HG03571 (cell line): ENCODE data around the gene KANK4.

ENCODE experiments used
- ATAC-seq: cut with Tn5 transposase; IDR thresholded peaks from one replicate; pipeline ENCODE4 v1.9.1; 2021; ENCODE audit not compliant: unreplicated experiment

KANK4 gene

DNA sequence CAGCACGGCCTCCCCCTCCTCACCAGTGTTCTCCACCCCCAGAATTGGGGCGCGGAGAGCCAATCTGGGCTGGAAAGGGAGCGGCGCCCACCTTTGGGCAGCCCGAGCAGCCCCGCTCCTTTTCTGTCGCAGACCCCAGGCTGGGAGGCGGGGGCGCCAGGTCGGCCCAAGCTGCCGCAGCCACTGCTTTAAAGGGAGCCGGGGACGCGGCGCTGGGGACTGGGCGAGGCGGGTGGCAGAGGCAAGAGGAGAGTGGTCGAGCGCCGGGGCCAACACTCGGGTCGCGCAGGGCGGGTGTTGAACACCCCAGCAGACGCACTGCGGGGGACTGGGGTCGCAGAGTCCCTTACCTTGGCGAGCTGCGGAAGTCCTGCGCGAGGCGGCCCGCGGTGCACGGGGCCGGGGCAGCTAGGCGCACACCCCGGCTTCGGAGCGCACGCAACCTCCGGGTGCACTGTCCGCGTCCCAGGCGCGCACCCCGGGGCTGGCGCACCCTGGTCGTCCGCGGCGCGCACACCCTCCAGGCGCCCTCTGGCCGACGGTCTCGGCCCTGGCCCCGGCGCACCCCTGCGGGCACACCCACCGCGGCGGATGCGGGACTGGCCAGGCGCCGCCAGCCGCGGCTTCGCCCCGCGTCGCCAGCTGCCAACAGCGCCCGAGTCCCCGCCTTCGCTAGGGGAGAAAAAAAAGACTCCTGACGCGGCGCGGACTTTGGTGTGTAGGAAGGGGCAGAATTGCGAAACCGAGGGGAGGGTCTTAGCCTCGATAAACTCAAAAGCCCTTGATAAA, at the start of gene KANK4:
TSS of gene KANK4 (minus strand) at position 679 of the 789 bp plus-strand sequence. CDS start 37,870 bp downstream, outside the sequence.
- ATAC-seq, result no peak

DNA sequence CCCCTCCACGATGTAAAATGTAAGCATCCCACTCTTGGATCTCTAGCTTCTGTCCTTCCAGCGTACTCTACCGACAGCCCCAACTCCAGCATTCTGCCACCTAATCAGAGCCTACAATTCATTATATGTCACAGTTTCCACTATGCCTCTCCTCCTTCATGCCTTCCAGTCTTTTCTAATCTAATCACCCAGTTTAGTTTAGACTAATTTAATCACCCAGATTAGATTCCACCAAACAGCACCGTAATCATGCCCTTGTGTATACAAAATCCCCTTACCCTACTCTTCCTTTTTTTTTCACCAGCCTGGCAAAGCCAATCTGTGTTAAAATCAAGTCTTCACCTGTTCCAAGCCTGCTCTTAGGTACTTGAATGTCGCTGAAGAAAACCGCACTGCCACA, 49.8 kb upstream of the KANK4 start:
- ATAC-seq, result no peak

GRCh38 chr1:62367005-62367557, 47.8 kb upstream of the KANK4 start:
- ATAC-seq, result no peak

GRCh38 chr1:62364721-62365120, 45.5 kb upstream of the KANK4 start:
- no peak for ATAC-seq

- ATAC-seq, result no peak
These were observed 43.7 kb upstream of the KANK4 start for GRCh38 chr1:62362926-62363325.

DNA sequence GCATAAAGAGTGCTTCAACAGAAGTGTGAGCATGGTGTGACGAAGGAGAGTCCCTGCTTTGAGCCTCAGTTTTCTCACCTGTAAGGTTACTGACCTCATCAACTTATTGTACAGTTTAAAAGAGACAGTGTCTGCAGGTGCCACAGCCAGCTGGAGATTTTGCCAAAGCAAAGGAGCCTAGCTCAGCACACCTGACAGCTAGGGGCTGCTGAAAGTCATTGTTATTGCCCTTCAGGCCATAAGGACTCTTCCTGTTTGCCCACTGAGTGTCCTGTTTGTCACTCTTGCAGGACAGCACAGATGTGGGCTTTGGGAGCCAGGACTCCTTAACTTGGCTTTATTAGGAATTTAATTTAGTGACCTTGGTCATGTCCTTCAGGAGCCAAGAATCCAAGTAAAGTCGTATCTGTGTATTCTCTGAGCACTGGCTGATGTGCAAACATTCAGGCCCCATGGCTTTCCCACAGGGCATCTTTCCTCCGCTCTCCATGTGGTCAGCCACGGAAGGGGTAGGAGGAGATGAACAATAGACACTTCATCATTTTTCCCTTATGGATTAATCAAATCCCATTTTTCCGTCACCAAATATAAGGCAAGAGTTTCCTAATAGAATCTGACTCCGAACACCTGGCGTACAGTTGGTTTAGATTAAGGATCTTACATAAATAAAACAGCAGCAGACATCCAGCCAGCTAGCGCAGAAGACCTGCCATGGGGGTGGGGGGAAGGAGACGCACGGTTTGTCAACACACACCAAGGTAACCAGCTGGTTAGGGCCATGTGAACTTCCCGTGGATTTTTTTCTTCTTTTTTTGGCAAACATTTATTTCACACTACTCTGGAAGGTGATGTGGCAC, 43.1 kb upstream of the KANK4 start:
- no peak for ATAC-seq

- ATAC-seq, result no peak
These were observed 42.2 kb upstream of the KANK4 start for GRCh38 chr1:62361431-62361830.

GRCh38 chr1:62358665-62359373, 39.6 kb upstream of the KANK4 start:
- ATAC-seq, result no peak

- ATAC-seq, result no peak
These were observed 38.7 kb upstream of the KANK4 start for GRCh38 chr1:62357916-62358315.

DNA sequence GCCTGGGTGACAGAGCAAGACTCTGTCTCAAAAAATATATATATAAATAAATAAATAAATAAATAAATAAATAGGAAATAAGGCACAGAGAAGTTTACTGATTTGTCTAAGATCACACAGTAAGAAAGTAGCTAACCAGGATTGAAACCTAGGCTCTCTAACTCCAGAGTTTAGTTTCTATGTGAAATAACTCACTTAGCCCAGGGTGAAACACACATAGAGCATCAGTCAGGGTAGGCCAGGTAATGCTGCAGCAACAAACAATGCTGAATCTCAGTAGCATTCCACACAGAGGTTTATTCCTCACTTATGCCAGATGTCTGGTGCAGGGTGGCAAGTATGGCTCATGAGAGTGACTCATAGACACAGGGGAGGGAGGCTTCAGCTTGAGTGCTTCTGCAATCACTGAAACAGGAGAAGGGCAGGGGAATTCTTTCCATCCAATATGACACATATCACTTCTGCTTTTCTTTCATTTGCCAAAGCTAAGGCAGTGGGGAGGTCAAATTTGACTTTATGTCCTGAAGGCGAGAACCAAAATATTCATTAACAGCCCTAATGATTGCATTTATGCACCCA, 37.1 kb upstream of the KANK4 start:
- no peak for ATAC-seq

DNA sequence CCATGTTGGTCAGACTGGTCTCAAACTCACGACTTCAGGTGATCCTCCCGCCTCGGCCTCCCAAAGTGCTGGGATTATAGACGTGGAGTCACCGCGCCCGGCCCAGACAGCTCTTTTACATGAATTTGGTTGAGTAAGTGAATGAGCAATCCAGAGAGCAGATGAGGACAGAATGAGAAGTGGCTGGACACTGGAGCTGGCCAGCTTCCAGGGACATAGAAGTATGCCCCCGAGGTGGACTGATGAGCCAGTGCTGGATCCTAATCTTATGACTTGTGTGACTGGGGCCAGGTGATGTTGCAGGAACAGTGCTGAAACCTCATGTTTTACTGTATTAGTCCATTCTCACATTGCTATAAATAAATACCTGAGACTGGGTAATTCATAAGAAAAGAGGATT, 35.9 kb upstream of the KANK4 start:
- ATAC-seq, result no peak

DNA sequence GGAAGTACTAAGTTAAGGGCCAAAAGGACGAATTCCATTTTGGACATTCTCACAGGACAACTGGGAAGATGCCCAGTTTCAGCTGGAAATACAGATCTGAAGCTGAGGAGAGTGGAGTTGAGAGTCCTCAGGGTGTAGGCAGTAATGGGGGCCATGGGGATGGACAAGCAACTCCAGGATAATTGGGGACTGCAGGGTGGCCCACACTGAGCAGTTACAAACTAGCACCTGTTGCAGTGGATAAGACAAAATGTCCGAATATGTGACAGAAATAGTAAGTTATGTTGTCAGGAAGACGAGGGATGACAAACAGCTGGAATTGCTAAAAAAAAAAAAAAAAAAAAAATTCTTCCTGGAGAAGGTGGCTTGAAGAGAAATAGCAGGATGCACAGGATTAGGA, 34.6 kb upstream of the KANK4 start:
- no peak for ATAC-seq

DNA sequence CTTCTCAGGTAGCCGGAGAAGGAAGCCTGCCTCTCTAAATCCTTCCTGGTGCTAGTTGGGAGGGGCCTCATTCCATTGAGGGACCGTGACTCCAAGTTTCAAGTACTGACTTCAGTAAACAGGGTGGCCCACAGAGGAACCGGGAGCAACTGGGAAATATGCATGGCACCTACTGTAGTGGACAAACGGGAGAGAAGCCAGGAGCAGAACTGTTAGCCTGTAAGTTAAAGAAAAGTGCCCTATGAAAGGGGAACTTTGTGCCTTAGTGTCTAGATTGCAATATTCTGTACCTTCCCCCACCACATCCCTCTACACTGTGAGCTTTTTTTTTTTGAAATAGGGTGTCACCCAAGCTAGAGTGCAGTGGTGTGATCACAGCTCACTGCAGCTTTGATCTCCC, 33.2 kb upstream of the KANK4 start:
- ATAC-seq, result no peak

GRCh38 chr1:62349470-62350233, 30.4 kb upstream of the KANK4 start:
- no peak for ATAC-seq

DNA sequence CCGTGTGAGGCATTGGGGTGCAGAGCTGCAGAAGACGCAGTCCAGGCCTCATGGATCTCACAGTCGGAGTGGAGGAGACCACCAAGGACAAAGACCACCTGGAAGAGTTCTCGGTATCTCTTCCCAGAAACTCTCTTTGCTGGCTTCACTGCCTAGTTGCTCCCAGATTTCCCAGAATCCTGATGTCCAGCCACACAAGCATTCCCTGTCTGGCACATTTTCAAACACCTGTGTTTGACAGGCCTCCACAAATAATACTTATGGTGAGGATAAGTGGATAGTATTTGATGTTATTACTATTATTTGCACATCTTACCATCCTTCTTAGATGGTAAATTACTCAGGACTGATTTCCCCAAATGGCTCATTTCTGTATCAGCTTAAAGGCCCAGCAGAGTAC, 27.7 kb upstream of the KANK4 start:
- ATAC-seq, result no peak

- no peak for ATAC-seq
These were observed 24.7 kb upstream of the KANK4 start for GRCh38 chr1:62343911-62344310.

DNA sequence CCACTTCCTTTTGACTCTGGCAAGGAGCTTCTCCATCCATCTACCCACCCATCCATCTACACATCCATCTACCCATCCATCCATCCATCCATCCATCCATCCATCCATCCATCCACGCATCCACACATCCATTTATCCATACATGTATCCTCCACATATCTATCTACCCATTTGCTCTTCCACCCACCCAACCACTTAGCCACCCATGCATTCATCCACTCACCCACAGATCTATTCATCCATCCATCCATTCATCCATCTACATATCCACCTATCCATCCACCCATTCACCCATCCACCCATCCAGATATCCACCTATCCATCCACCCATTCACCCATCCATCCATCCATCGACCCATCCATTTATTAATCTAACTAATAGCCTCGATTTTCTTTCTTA, 23.0 kb upstream of the KANK4 start:
- no peak for ATAC-seq

- no peak for ATAC-seq
These were observed 22.4 kb upstream of the KANK4 start for GRCh38 chr1:62341615-62342014.

DNA sequence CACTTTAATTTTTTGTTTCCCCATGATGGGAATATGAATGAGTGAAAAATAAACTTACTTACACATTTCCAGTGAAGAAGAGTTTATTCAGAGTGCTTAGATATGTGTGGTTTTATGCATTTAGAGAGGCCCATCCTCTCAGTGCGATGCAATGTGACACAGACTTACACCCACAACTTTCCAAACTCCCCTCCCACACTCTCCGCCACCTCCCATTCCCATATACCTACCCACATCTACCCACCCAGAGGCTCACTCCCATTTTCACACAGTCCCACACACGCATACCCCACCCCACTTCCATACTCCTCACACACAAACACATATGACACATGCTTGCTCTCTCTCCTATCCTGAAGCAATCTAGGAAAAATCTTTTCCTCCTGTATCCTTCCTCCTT, 21.9 kb upstream of the KANK4 start:
- no peak for ATAC-seq
